T47D (cell line): ENCODE results near the gene ZNF582.
A peak's percentile ranks its signal among the peaks of the same experiment; 100 is the strongest.

Source experiments
- DNase-seq, 2 experiments: peaks; one replicate each; pipeline versions ENCODE4 v3.0.0 to v3.0.0-alpha.2; 2011 to 2012; ENCODE audit warnings: low read depth in 1 of 2, low spot score in 1 of 2
- JUND ChIP-seq: IDR thresholded peaks from 2 replicates; pipeline ENCODE4 v1.6.1; 2012; ENCODE audit warnings: low read depth
- in situ Hi-C: cut with HindIII; loops from 2 replicates; pipeline ENCODE4 v1.10.0; 2016; ENCODE audit warnings: low sequenced_read_pairs, low pct_unique_long_range_greater_than_20kb

Gene ZNF582

GRCh38 chr19:56377105-56377924 is 16.0 kb downstream of the ZNF582 start:
- in situ Hi-C loops, result no loop called here

DNA sequence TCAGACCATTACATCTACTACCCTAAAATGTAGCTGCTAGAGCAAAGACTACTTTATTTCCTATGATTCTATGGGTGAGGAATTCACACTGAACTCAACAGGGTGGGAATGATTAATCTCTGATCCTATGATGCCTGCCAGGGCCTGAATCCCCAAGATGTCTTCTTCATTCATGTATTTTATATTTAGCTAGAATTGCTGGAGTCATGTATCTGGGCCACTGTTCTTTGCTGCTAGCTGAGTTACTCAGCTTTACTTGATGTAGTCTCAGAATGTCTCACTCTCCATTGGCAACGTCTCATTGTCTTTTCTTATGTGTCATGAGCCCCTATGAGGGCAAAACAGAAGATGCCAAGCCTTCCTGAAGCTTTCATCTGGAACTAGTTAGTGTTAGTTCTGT is 21.1 kb downstream of the ZNF582 start:
- no peak for TF ChIP-seq JUND
- in situ Hi-C loops, result no loop called here
- DNase-seq, result no peak

More at GRCh38 chr19:56377105-56377924, 16.0 kb downstream of the ZNF582 start:
- no peak for DNase-seq
- no peak for TF ChIP-seq JUND

GRCh38 chr19:56369886-56370676 is 23.3 kb downstream of the ZNF582 start:
- TF ChIP-seq JUND, result no peak
- in situ Hi-C loops, result no loop called here
- DNase-seq, result no peak

GRCh38 chr19:56367829-56368711 is 25.3 kb downstream of the ZNF582 start:
- TF ChIP-seq JUND, result no peak
- in situ Hi-C loops, result no loop called here
- DNase-seq, result peak; percentile 68 to 97

DNA sequence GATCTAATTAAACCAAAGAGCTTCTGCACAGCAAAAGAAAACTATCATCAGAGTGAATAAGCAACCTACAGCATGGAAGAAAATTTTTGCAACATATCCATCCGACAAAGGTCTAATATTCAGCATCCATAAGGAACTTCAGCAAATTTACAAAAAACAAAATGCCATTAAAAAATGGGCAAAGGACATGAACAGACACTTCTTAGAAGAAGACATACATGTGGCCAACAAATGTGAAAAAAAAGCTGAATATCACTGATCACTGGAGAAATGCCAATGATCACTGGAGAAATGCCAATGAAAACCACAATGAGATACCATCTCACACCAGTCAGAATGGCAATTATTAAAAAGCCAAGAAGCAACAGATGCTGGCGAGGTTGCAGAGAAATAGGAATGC is 32.5 kb downstream of the ZNF582 start:
- DNase-seq, result no peak
- in situ Hi-C loops, result no loop called here
- no peak for TF ChIP-seq JUND

DNA sequence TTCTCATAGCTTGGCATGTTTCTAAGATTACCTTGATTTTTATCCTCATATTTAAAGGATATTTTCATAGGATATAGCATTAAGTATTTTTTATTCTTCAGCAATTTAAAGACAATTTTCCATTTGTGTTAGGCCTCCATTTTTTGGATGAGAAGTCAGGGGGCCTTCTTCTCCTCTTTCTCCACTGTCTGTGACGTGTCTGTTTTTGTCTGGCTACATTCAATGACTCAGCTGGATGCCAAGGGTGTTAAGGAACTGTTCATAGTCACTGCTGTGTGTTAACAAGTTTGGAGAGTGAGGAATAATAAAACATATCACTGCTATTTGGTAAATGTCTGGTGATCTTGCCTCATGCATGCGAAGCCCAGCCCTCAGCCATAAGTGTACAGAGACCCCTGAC is 36.4 kb downstream of the ZNF582 start:
- TF ChIP-seq JUND, result no peak
- no peak for DNase-seq
- in situ Hi-C loops, result no loop called here

DNA sequence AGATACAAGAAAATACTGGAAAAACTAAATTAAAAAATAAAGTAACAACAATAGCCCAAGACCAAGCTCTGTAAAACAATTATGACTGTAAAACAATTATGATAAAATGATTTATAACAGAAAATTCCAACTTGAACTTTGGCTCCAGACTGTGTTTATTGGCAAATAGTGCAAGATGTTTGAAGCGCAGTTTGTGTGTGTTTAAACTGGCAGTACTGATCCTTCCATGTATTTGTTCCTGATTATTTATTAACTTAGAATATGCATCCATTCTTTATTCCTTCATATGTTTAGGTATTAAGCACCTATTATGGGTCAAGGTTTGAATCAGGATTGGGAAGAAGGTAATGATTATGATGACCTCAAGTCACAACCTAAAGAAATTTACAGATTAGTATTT is 37.8 kb downstream of the ZNF582 start:
- no peak for DNase-seq
- no peak for TF ChIP-seq JUND
- in situ Hi-C loops, result no loop called here

- DNase-seq, result no peak
- TF ChIP-seq JUND, result no peak
- in situ Hi-C loops, result no loop called here
Observed at GRCh38 chr19:56351208-56351607, 42.1 kb downstream of the ZNF582 start.

GRCh38 chr19:56350416-56351045 is 42.8 kb downstream of the ZNF582 start:
- no peak for TF ChIP-seq JUND
- in situ Hi-C loops, result no loop called here
- DNase-seq, result peak in 1 of 2 experiments; percentile 63

DNA sequence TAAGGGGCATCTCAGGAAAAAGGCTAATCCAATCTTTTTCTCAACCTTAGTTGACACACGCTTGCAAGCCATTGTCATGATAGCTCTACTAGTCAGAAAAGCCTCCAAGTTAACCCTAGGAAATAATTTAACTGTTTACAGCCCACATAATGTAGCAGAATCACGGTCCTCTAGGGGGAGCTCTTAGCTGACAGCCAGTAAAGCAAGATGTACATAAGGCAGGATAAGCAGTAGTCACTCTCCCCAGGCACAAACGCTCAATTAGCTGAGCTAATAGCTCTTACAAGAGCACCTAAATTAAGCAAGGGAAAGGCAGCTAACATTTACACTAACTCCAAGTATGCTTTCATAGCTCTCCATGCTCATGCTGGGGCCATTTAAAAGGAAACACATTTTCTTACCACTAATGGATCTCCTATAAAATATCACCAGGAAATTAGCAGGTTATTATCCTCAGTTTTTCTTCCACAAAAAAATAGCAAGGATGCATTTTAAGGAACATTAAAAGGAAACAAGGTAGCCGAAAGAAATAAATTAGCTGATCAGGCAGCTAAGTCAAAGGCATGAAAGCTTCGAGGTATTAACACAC is 45.0 kb downstream of the ZNF582 start:
- in situ Hi-C loops, result no loop called here
- TF ChIP-seq JUND, result no peak
- peak in 1 of 2 experiments; percentile 52 for DNase-seq

- no peak for TF ChIP-seq JUND
- DNase-seq, result no peak
- in situ Hi-C loops, result no loop called here
Observed at GRCh38 chr19:56347163-56347778, 46.1 kb downstream of the ZNF582 start.
